Skeletal muscle satellite cell (primary cell): ENCODE results near the gene PRKN.

Source experiments
- H3K27me3 ChIP-seq: 2 replicates; pipeline ENCODE4 v1.7.0; 2013; ENCODE audit warnings: low read length; ENCODE audit not compliant: control insufficient read depth, insufficient read depth
- H3K36me3 ChIP-seq: 2 replicates; pipeline ENCODE4 v1.7.0; 2013; ENCODE audit warnings: mild to moderate bottlenecking, control low read depth, low read length; ENCODE audit not compliant: insufficient read depth
- H3K4me1 ChIP-seq: 2 replicates; pipeline ENCODE4 v1.7.0; 2013; ENCODE audit warnings: low read length; ENCODE audit not compliant: control insufficient read depth, insufficient read depth
- H3K4me2 ChIP-seq: 2 replicates; pipeline ENCODE4 v1.7.0; 2013; ENCODE audit warnings: mild to moderate bottlenecking, low read length
- H3K4me3 ChIP-seq: 2 replicates; pipeline ENCODE4 v1.7.0; 2013; ENCODE audit warnings: low read length
- H3K9ac ChIP-seq: 2 replicates; pipeline ENCODE4 v1.7.0; 2013; ENCODE audit warnings: mild to moderate bottlenecking, low read depth, low read length, moderate library complexity
- H3K9me3 ChIP-seq: replicated peaks from 2 replicates; pipeline ENCODE4 v1.7.0; 2013; ENCODE audit warnings: mild to moderate bottlenecking, control low read depth, low read length

PRKN gene

DNA sequence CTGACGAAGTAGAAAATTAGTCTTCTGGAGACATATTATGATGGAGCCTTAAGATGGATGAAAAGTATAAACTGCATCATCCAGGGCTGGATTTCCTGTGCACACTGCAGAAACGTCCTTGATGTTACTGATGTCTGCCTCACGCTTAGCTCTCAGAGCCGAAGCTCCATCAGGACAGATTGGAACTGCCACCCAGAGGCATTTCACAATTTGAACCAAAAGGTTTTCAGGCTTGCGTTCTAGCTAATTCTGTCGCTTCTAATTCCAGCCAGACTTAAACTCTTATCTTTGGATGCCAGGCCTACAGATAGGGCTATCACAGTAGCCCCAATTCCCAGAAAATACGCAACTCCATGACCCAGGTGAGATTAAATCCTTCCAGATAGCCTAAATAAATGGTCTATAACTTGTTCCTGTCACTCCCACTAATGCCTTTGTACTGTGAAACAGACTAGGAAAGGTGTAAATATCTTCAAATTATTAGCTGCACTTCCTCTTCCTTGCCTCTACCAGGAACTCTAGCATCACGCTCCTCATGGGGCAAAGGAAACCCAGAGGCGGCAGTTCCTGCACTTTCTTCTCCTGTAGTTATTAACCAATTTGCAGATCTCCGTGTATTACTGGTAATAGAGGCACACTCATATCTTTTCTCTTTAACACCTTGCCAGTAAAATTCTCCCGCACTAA, 634.6 kb downstream of the PRKN start:
- Histone ChIP-seq H3K4me3 (no peak overlapping the region), H3K36me3 (no peaks in the 10 kb centered on the region), H3K9me3 (no peaks in the 10 kb centered on the region), H3K27me3 (no peaks in the 10 kb centered on the region), H3K4me2 (no peak overlapping the region), H3K9ac (no peak overlapping the region), H3K4me1 (peaks cover 16% of the 10 kb centered on the region)

DNA sequence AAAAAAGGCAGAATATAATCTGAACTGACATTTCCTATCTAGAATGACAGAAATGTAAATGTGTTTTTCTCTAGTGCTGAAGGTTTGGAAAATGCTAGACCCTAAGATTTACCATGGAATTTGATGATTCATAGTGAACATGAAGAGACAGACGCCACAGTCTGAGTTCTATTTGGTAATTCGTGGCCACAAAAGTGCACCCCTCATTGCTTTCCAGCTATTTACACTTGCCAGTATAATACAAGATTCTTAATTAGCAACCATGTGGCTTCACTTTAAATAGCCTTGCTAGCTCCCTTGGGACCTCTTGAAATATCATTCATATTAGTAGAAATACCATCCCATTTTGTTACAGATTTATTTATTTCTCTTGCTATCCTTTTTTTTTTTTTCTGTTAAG, 636.8 kb downstream of the PRKN start:
- no peaks in the 10 kb centered on the region for H3K27me3 ChIP-seq
- H3K4me3 ChIP-seq: no peak overlapping the region
- no peaks in the 10 kb centered on the region for H3K36me3 ChIP-seq
- no peaks in the 10 kb centered on the region for H3K9me3 ChIP-seq
- H3K4me1 ChIP-seq: peaks cover 16% of the 10 kb centered on the region
- peak overlapping the region; percentile 19 for H3K9ac ChIP-seq
- H3K4me2 ChIP-seq: peak overlapping the region; percentile 14

GRCh38 chr6:162088091-162088490, 639.5 kb downstream of the PRKN start:
- Histone ChIP-seq H3K9ac (no peak overlapping the region), H3K27me3 (no peaks in the 10 kb centered on the region), H3K4me1 (peaks cover 16% of the 10 kb centered on the region), H3K4me3 (no peak overlapping the region), H3K9me3 (no peaks in the 10 kb centered on the region), H3K36me3 (no peaks in the 10 kb centered on the region), H3K4me2 (no peak overlapping the region)

DNA sequence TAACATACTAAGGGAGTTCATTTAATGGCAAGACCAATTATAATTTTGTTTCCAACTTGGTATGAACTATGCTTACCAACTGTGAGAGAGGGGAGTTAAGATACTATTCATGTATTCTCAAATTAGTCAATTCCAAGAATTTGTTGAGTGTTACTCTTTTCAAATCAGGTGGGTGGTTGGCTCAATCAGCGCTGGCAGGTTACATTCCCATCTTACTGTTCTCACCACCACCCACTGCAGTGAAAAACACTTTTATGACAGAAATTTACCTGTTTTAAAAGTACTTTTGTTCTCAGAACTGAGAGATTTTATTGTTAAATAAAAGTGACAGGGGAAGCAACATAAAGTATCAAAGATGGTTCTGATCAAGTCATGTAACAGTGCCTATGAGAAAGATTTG, 642.0 kb downstream of the PRKN start:
- no peaks in the 10 kb centered on the region for H3K9me3 ChIP-seq
- no peak overlapping the region for H3K4me3 ChIP-seq
- H3K9ac ChIP-seq: no peak overlapping the region
- H3K4me2 ChIP-seq: no peak overlapping the region
- H3K4me1 ChIP-seq: peaks cover 5% of the 10 kb centered on the region
- H3K27me3 ChIP-seq: no peaks in the 10 kb centered on the region
- H3K36me3 ChIP-seq: no peaks in the 10 kb centered on the region

- no peaks in the 10 kb centered on the region for H3K9me3 ChIP-seq
- no peaks in the 10 kb centered on the region for H3K36me3 ChIP-seq
These were observed 645.0 kb downstream of the PRKN start for GRCh38 chr6:162082520-162082919.

DNA sequence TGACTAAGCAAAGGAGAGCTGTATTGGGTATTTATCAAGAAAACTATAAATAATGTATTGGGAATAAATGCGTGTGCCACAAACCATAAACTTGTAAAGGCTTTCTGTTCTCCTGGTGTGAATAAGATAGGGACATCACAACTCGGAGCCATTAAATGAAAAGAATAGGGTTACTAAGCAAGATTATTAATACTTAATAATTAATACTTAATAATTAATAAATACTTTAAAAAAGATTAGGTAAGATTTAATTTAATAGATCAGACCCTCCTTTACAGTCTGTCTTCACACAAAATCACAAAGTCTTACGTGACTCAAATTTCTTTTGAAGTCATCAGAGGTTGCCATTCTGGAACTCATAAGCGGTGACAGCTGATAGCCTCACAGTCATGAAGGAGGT, 648.9 kb downstream of the PRKN start:
- Histone ChIP-seq H3K27me3 (no peaks in the 10 kb centered on the region), H3K9ac (no peak overlapping the region), H3K4me3 (no peak overlapping the region), H3K4me2 (no peak overlapping the region), H3K36me3 (no peaks in the 10 kb centered on the region), H3K9me3 (no peaks in the 10 kb centered on the region), H3K4me1 (no peaks in the 10 kb centered on the region)

More at GRCh38 chr6:162082520-162082919, 645.0 kb downstream of the PRKN start:
- H3K4me3 ChIP-seq: no peak overlapping the region
- H3K4me1 ChIP-seq: no peaks in the 10 kb centered on the region
- H3K27me3 ChIP-seq: no peaks in the 10 kb centered on the region
- H3K9ac ChIP-seq: no peak overlapping the region
- H3K4me2 ChIP-seq: no peak overlapping the region

DNA sequence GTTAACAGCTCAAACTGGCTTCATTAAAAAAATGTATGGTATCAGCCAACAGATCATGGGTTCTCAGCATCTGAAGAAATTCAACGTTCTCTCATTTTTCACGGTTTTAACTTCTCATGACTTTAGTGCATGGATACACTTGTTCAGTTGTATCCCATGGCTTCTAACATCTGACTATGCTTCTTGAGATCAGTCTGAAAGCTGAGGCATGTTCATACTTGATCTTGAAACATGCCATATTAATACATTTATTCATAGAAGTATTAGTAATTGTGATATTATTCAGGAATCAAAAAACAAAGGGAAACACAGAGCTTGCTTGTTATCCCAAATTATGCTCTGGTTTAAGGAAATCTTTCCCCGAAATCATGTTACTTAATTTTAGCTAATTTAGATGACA, 649.4 kb downstream of the PRKN start:
- no peak overlapping the region for H3K9ac ChIP-seq

DNA sequence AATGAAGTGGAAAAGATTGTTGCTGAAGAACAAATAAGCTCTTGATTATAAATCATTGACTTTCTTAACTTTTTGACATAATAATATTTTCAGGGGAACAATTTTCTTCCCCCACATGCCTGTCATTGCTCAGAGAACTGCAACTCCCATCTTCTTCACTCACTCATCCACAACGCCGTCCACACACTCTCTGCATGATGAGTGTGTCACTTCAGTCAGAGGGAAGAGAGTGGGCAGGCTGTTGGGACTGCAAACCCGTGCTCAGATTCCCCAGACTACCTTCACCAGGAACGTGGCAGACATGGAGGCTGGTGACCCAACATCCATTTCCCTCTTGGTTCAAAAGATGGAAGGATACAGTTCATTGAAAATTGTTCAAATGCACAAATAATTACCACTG, 650.8 kb downstream of the PRKN start:
- no peak overlapping the region for H3K4me2 ChIP-seq
- H3K4me1 ChIP-seq: no peaks in the 10 kb centered on the region
- H3K27me3 ChIP-seq: no peaks in the 10 kb centered on the region
- H3K9ac ChIP-seq: no peak overlapping the region
- H3K9me3 ChIP-seq: no peaks in the 10 kb centered on the region
- no peak overlapping the region for H3K4me3 ChIP-seq
- no peaks in the 10 kb centered on the region for H3K36me3 ChIP-seq

More for the DNA sequence above, 649.4 kb downstream of the PRKN start:
- Histone ChIP-seq H3K4me2 (no peak overlapping the region), H3K4me3 (no peak overlapping the region), H3K9me3 (no peaks in the 10 kb centered on the region), H3K36me3 (no peaks in the 10 kb centered on the region), H3K4me1 (no peaks in the 10 kb centered on the region), H3K27me3 (no peaks in the 10 kb centered on the region)

DNA sequence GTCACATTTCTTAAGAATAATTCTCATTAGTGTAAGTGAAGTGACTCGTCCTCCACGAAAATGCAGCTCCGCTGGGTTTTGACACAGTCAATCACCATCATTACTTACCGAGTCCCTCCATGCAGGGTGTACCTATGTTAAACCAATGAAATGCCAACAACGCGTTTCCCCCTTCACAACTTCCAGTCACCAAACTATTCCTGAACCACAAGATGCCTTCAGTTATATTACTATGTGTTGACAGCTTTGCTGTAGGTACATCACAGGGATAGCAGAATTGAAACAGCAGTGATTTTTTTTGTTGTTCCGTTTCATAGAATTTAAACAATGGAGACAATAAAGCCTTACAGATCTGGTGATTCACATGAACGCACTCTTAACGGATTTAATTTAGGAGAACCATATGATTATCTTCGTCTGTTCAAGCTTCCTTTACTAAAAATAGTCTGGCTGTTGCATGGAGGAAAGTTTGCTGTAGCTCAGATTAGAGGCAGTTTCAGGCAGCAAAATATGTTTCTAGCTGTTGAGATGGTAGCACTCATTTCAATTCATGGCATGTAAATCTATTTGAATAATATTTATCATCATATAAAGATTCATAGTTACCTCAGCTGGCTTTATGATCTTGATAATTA, 652.8 kb downstream of the PRKN start:
- no peak overlapping the region for H3K4me2 ChIP-seq
- H3K4me1 ChIP-seq: no peaks in the 10 kb centered on the region
- no peak overlapping the region for H3K9ac ChIP-seq
- H3K27me3 ChIP-seq: no peaks in the 10 kb centered on the region
- no peak overlapping the region for H3K4me3 ChIP-seq
- no peaks in the 10 kb centered on the region for H3K9me3 ChIP-seq
- H3K36me3 ChIP-seq: no peaks in the 10 kb centered on the region

GRCh38 chr6:162070639-162071038, 656.9 kb downstream of the PRKN start:
- H3K36me3 ChIP-seq: no peaks in the 10 kb centered on the region
- no peak overlapping the region for H3K4me2 ChIP-seq
- no peak overlapping the region for H3K4me3 ChIP-seq
- no peaks in the 10 kb centered on the region for H3K4me1 ChIP-seq
- no peaks in the 10 kb centered on the region for H3K9me3 ChIP-seq
- H3K27me3 ChIP-seq: no peaks in the 10 kb centered on the region
- no peak overlapping the region for H3K9ac ChIP-seq

DNA sequence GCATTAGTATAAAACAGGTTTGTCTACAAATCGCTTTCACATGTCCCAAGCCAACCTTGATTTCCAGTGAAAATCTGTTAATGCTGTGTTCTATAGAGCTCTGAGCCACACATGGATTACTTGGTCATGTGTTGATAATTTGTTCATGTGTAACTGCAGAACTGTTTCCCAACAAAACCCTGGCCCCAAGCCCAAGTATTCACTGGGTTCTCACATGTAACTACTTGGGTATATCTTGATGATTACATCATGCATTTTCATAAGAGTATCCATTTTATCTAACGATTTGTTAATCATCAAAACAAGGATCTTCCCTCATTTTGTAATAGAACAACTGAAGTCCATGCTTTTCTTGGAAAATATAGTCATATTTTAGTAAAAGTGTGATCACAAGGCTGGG, 657.6 kb downstream of the PRKN start:
- H3K9ac ChIP-seq: no peak overlapping the region
- H3K4me3 ChIP-seq: no peak overlapping the region
- no peak overlapping the region for H3K4me2 ChIP-seq
- no peaks in the 10 kb centered on the region for H3K27me3 ChIP-seq
- H3K4me1 ChIP-seq: no peaks in the 10 kb centered on the region
- no peaks in the 10 kb centered on the region for H3K9me3 ChIP-seq
- H3K36me3 ChIP-seq: no peaks in the 10 kb centered on the region

GRCh38 chr6:162068340-162068739, 659.2 kb downstream of the PRKN start:
- no peaks in the 10 kb centered on the region for H3K4me1 ChIP-seq
- no peak overlapping the region for H3K4me3 ChIP-seq
- no peaks in the 10 kb centered on the region for H3K36me3 ChIP-seq
- no peaks in the 10 kb centered on the region for H3K9me3 ChIP-seq
- H3K4me2 ChIP-seq: no peak overlapping the region
- no peak overlapping the region for H3K9ac ChIP-seq
- H3K27me3 ChIP-seq: no peaks in the 10 kb centered on the region
